HAP-1 (cell line): ENCODE measurements around the gene BMAL1.

Source experiments
- DNase-seq, 2 experiments: peaks; one replicate each; pipeline ENCODE4 v3.0.0-alpha.2; 2016 to 2020; ENCODE audit warnings: low spot score in 2 of 2
- H3K27me3 ChIP-seq: fragments of 250-450 bp; sonication (Bioruptor Pico); 2 replicates; pipeline ENCODE4 v1.5.1; 2020; ENCODE audit warnings: low read depth, mild to moderate bottlenecking, moderate library complexity
- H3K36me3 ChIP-seq: fragments of 250-450 bp; sonication (Bioruptor Pico); replicated peaks from 2 replicates; pipeline ENCODE4 v1.5.1; 2020; ENCODE audit warnings: mild to moderate bottlenecking
- H3K4me1 ChIP-seq: fragments of 250-450 bp; sonication (Bioruptor Pico); 2 replicates; pipeline ENCODE4 v1.5.1; 2020; ENCODE audit warnings: mild to moderate bottlenecking
- H3K4me3 ChIP-seq: fragments of 250-450 bp; sonication (Bioruptor Pico); 2 replicates; pipeline ENCODE4 v1.5.1; 2020; ENCODE audit warnings: mild to moderate bottlenecking, moderate library complexity
- H3K9me3 ChIP-seq: fragments of 250-450 bp; sonication (Bioruptor Pico); 2 replicates; pipeline ENCODE4 v1.5.1; 2020; ENCODE audit warnings: mild to moderate bottlenecking, moderate library complexity
- in situ Hi-C: fragments of 300-500 bp; cut with MboI; formaldehyde crosslinking; loops from 3 replicates; pipeline ENCODE4 v1.14.3; 2020; ENCODE audit warnings: low sequenced_read_pairs, inconsistent platforms, mixed read lengths

BMAL1 gene

GRCh38 chr11:13321431-13321830 lies 43.8 kb downstream of the BMAL1 start:
- Histone ChIP-seq H3K4me3 (no peak overlapping the region), H3K4me1 (no peaks in the 10 kb centered on the region), H3K9me3 (no peaks in the 10 kb centered on the region), H3K27me3 (no peaks in the 10 kb centered on the region), H3K36me3 (no peaks in the 10 kb centered on the region)
- DNase-seq = no peak
- in situ Hi-C loops = no loop called here

GRCh38 chr11:13324141-13324540 lies 46.6 kb downstream of the BMAL1 start:
- no peaks in the 10 kb centered on the region for H3K36me3 ChIP-seq
- DNase-seq = no peak
- H3K4me3 ChIP-seq = no peak overlapping the region
- H3K9me3 ChIP-seq = no peaks in the 10 kb centered on the region
- H3K4me1 ChIP-seq = no peaks in the 10 kb centered on the region
- in situ Hi-C loops = no loop called here
- no peaks in the 10 kb centered on the region for H3K27me3 ChIP-seq

- Histone ChIP-seq H3K27me3 (no peaks in the 10 kb centered on the region), H3K36me3 (no peaks in the 10 kb centered on the region), H3K9me3 (no peaks in the 10 kb centered on the region), H3K4me1 (no peaks in the 10 kb centered on the region), H3K4me3 (no peak overlapping the region)
- DNase-seq = no peak
- in situ Hi-C loops = no loop called here
Observed at GRCh38 chr11:13324709-13325108, 47.1 kb downstream of the BMAL1 start.

- no peaks in the 10 kb centered on the region for H3K4me1 ChIP-seq
- H3K9me3 ChIP-seq = no peaks in the 10 kb centered on the region
- in situ Hi-C loops = no loop called here
- no peaks in the 10 kb centered on the region for H3K27me3 ChIP-seq
- no peak overlapping the region for H3K4me3 ChIP-seq
- no peak for DNase-seq
- no peaks in the 10 kb centered on the region for H3K36me3 ChIP-seq
Observed at GRCh38 chr11:13327421-13327820, 49.8 kb downstream of the BMAL1 start.

DNA sequence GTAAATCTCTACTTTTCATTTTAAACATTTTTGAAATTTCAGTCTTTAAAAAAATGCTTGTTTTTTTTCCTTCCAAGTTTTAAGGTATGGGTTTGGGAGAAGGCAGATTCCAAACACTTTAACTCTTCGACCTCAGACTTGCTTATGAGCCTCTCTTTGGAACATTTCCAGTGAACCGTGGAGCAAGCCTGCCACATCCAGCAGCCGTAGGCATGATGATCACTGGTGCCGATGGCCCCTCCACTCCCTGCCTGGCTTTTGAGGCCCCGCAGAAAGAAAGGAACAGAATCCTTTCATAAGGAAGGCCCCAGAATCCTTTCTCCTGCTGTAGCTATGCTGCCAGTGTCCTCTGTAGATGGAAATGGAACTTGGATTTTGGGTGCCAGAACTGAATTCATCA lies 50.7 kb downstream of the BMAL1 start:
- in situ Hi-C loops = no loop called here
- DNase-seq = no peak
- Histone ChIP-seq H3K4me1 (no peaks in the 10 kb centered on the region), H3K9me3 (no peaks in the 10 kb centered on the region), H3K27me3 (no peaks in the 10 kb centered on the region), H3K4me3 (no peak overlapping the region), H3K36me3 (no peaks in the 10 kb centered on the region)

DNA sequence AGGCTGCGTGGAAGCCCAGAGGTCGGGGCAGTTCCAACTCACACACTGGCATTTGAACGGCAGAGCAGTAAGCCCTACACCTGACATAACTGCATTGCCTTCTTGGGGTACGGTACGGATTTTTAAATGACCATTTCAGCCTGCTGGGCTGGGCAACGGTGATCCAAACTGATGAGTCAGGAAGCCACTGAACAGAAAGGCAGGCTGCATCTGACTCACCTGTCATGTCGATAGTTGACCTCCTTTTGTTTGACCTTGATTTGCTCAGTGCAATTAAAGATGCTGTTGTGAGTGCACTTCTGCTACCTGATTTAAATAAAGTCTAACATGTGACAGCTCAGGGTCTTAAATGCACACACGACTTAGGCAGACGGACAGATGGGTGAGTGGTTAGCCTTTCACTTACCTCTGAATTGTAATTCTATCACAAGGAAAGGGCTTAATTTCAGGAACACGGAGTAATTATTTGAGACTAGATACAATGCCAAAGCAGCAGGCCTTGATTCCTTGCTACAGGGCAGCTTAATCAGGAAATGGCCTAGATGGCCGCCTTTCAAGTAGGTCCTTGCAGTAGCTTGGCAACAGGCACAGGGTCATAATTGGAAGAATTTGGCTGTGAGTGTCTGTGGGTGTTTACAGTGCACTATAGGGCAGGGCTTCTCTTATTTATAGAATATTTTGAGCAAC lies 52.2 kb downstream of the BMAL1 start:
- in situ Hi-C loops = no loop called here
- H3K9me3 ChIP-seq = no peaks in the 10 kb centered on the region
- H3K36me3 ChIP-seq = no peaks in the 10 kb centered on the region
- no peaks in the 10 kb centered on the region for H3K4me1 ChIP-seq
- no peaks in the 10 kb centered on the region for H3K27me3 ChIP-seq
- no peak for DNase-seq
- H3K4me3 ChIP-seq = no peak overlapping the region

DNA sequence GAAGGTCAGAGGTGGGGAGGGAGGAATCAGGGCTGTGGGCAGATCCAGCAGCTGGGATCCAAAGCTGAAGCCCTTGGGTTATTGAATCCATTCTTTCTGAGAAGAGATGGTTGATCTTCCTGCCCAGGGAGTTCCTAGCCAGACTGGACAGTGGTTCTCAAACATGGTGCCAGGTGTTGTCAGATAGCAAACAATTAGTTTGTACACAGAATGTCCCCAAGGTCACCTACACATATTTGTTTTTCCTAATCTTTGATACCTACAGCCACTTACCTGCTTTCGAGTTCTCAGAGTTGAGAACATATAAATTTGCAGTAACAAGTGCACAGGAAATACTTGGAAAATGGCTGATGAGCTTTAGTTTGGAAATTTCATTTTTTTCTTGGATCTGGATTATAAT lies 54.5 kb downstream of the BMAL1 start:
- Histone ChIP-seq H3K36me3 (no peaks in the 10 kb centered on the region), H3K9me3 (no peaks in the 10 kb centered on the region), H3K27me3 (no peaks in the 10 kb centered on the region), H3K4me3 (no peak overlapping the region), H3K4me1 (no peaks in the 10 kb centered on the region)
- in situ Hi-C loops = no loop called here
- DNase-seq = no peak

GRCh38 chr11:13333456-13333957 lies 55.9 kb downstream of the BMAL1 start:
- H3K4me1 ChIP-seq = peaks cover 3% of the 10 kb centered on the region
- no peaks in the 10 kb centered on the region for H3K9me3 ChIP-seq
- in situ Hi-C loops = no loop called here
- H3K4me3 ChIP-seq = no peak overlapping the region
- no peaks in the 10 kb centered on the region for H3K36me3 ChIP-seq
- no peak for DNase-seq
- H3K27me3 ChIP-seq = no peaks in the 10 kb centered on the region

- Histone ChIP-seq H3K36me3 (no peaks in the 10 kb centered on the region), H3K27me3 (no peaks in the 10 kb centered on the region), H3K4me1 (peaks cover 3% of the 10 kb centered on the region), H3K4me3 (no peak overlapping the region), H3K9me3 (no peaks in the 10 kb centered on the region)
- no peak for DNase-seq
- in situ Hi-C loops = no loop called here
Observed at GRCh38 chr11:13334034-13334786, 56.6 kb downstream of the BMAL1 start.

DNA sequence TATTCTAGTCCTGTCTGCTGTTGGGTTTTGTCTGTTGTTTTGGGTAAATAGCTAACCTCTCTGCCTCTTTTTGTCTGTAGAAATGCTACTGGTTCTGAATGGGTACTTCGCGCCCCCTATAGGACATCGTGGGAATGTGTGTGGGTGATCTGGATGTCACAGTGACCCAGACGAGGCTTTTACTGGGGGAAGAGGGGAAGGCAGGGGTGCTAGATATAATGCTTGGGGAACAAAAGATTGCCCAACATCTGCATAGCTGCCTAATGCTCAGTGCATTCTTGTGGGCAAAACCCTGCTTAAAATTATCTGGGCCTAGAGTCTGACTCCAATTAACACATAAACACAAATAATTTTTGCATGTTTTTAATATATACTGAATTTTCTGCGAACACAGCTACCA lies 57.7 kb downstream of the BMAL1 start:
- peaks cover 3% of the 10 kb centered on the region for H3K4me1 ChIP-seq
- no peaks in the 10 kb centered on the region for H3K36me3 ChIP-seq
- in situ Hi-C loops = no loop called here
- peak; percentile 25 to 79 for DNase-seq
- no peak overlapping the region for H3K4me3 ChIP-seq
- H3K9me3 ChIP-seq = no peaks in the 10 kb centered on the region
- H3K27me3 ChIP-seq = no peaks in the 10 kb centered on the region

- H3K36me3 ChIP-seq = no peaks in the 10 kb centered on the region
- in situ Hi-C loops = no loop called here
- no peaks in the 10 kb centered on the region for H3K9me3 ChIP-seq
- DNase-seq = no peak
- no peaks in the 10 kb centered on the region for H3K27me3 ChIP-seq
- peaks cover 3% of the 10 kb centered on the region for H3K4me1 ChIP-seq
- no peak overlapping the region for H3K4me3 ChIP-seq
Observed at GRCh38 chr11:13336246-13336878, 58.8 kb downstream of the BMAL1 start.

GRCh38 chr11:13338019-13338426 lies 60.4 kb downstream of the BMAL1 start:
- Histone ChIP-seq H3K4me3 (no peak overlapping the region), H3K27me3 (no peaks in the 10 kb centered on the region), H3K4me1 (peaks cover 3% of the 10 kb centered on the region), H3K36me3 (no peaks in the 10 kb centered on the region), H3K9me3 (no peaks in the 10 kb centered on the region)
- DNase-seq = no peak
- in situ Hi-C loops = no loop called here

- H3K4me3 ChIP-seq = no peak overlapping the region
- H3K36me3 ChIP-seq = no peaks in the 10 kb centered on the region
- no peak for DNase-seq
- in situ Hi-C loops = no loop called here
- peaks cover 3% of the 10 kb centered on the region for H3K4me1 ChIP-seq
- no peaks in the 10 kb centered on the region for H3K27me3 ChIP-seq
- H3K9me3 ChIP-seq = no peaks in the 10 kb centered on the region
Observed at GRCh38 chr11:13338427-13339069, 61.0 kb downstream of the BMAL1 start.
